SHP77 (cell line): Measurements from ENCODE around the gene KCNK1.
"Not testable (repeated sequence)": the region's sequence is repeated elsewhere in the genome, so short reads cannot be mapped to it uniquely, and the experiment has no call there.

ENCODE experiments used
- DNase-seq, 2 experiments: peaks; one replicate each; lab custom pipeline; 2025; lab: John Stamatoyannopoulos, UW

Gene KCNK1

DNA sequence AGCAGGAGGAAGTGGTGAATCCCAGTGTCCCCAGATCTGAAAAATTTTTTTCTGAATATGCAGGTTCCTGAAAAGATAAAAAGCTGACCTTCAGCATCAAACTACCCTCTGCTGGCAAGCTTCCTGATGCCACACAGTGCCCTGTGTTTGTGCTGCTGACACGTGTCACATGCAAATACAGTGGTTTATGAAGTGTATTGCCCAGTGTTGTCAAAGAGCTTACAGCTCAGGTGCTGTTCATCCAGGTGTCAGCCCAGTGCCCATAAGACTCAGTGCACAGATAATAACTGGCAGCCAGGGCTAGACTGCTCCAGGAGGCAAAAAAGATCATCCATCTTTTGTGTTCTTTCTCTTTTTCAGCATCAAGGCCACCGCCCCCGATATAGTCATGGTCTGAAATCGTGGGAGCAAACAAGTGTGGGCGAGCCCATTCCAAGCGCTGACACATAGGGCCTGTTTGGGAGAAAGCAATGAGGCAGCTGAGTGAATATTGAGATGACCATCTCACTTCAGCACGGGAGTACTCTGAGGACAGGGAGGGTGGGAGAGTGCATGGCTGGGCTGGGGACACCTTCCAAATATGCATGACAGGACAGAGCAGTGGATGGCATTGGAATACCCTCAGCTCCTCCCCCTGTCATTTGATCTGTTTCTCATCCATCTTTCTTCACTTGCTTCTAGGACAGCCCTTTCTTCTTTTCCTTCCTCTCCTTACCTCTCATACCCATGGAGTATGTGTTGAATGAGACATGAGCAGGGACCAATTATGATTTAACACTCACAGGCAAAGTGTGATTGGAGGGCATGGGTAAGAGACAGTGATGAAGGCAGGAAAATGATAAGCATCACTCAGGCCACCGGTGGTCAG is 6.4 kb upstream of the KCNK1 start:
- DNase-seq: no peak

DNA sequence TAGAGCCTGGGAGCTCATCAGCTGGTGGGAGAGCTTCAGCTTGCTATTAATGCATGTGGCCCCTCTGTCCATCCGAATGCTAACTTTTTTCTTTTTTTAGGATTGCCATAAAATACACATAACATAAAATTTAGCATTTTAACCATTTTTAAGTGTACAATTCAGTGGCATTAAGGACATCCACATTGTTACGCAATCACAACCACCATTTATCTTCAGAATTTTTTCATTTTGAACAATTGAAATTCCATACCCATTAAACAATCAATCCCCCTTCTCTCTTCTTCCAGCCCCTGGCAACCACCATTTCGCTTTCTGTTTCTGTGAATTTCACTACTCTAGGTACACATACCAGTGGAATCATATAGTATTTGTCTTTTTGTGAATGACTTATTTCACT is 4.9 kb upstream of the KCNK1 start:
- DNase-seq: no peak

- DNase-seq: no peak
Measured at GRCh38 chr1:233609926-233610325, 4.0 kb upstream of the KCNK1 start.

DNA sequence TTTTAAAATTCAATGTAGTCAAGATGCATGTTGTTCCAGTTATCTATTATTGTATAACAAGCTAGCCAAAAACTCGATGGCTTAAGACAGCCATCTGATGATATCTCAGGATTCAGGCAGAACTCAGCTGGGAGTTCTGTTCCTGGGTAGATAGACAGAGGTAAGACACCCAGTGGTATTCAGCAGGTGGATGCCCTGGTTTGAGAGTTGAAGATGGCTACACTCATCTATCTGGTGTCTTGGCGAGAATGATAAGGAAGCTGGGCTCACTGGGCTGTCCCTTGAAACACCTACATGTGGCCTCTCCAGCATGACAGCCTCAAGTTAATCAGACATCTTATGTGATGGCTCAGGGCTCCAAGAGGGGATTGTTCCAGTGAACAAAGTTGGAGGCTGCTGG is 3.3 kb upstream of the KCNK1 start:
- DNase-seq: no peak

DNA sequence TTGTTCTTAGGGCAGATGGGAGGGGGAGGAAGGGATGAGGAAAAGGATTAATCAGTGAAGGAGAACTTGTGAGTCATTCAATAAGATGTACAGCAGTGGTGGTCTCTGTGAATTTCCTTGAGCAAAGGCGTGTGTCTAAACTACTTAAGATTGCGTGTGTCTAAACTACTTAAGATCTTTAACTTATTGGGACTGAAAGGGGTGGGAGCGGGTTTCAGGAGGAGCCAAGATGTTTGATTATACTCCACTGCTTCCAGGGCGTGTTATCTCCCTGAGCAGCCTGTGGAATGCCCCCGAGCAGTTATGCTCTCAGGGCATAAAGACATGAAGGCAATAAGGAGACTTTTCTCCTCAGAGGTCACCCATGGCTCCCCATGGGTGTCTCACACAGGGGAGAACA is 2.5 kb upstream of the KCNK1 start:
- DNase-seq: not testable (repeated sequence)

GRCh38 chr1:233614173-233614742 is 352 bp downstream of the KCNK1 start:
- DNase-seq: no peak

DNA sequence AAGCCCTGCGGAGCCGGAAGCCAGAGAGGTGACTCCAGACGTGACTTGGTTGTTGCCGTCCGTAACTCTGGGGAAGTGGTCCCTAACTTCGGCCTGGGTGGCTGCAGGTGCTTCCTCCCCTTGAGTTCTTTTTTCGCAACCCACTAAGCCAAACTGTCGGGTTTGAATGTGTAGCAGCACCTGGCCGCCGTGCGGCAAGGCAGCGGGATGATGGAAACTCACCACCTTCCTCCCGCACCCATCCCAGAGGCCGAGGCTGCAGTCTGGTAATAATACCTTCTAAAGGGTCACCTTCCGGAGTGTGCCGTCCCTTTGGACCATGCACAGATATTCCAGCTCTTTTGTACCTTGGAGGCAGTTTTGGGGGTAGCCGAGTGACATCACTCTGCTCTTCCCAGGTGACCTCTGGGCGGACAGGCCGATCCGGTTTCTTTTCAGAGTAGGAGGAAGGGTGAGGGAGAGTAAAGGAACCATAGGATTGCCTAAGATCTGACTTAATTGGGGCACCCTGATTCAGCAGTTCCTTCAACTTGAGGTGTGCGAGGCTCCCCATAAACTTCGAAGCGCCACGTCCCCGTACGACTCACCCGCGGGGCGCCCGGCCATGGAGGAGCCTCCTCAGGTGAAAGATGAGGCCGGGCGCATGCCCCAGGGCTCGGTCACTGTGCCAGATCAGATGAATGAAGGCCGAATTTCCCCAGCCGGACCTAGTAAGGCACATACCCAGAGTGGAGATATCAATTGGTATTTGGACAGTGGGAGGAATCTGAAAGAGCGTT is 1.0 kb downstream of the KCNK1 start:
- no peak for DNase-seq

- no peak for DNase-seq
Measured at GRCh38 chr1:233615571-233615970, 1.7 kb downstream of the KCNK1 start.

DNA sequence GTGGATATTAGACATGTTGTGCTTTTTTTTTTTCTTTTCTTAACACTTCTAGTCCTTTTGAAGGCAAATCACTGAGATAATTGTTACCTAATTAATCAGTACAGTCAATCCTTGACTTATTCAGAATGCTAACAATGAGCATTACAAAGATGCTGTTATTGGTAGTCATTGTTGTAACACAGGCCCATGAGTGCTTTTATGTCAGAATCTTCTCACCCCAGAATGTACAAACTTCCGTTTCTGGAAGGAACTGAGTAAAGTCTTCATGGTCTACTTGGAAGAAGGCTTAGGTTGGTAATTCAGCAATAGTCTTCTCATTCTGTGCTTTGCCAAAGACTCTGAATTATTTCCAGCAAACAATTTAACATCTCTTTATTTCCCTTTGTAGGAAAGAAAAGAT is 3.1 kb downstream of the KCNK1 start:
- DNase-seq: no peak

- DNase-seq: not testable (repeated sequence)
Measured at GRCh38 chr1:233619414-233619813, 5.5 kb downstream of the KCNK1 start.

DNA sequence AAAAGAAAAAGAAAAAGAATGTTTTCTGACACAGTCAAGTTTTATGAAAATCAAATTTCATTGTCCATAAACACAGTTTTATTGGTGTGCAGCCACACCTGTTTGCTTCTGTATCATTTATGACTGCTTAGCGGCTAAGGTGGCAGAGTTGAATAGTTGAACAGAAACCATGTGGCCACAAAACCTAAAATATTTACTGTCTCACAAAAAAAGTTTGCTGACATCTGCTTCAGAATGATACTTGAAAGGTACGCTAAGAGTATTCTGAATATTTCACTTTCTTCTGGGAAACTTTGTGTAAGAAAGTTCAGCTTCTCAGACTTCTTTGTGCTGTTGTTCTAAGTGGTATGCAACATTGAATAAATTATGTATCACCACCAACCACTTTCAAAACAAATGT is 6.2 kb downstream of the KCNK1 start:
- no peak for DNase-seq

GRCh38 chr1:233621923-233622322 is 8.0 kb downstream of the KCNK1 start:
- DNase-seq: no peak

DNA sequence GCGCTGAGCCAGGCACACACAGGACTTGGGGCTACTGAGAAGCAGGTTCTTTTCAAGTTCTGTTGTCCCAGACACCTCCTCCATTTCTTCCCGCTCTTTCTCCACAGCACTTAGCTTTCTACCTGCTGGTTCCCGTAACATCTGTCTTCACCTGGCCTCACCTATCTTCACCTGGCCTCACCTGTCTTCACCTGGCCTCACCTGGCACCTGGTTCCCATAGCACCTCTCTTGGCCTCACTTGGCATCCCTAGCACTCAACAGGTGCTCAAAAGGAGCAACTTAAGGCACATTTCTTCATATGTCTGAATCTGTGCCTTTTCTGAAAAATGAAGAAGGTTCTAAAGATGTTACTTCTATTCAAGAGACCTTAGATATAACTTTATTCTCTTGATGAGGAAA is 10.4 kb downstream of the KCNK1 start:
- DNase-seq: no peak

DNA sequence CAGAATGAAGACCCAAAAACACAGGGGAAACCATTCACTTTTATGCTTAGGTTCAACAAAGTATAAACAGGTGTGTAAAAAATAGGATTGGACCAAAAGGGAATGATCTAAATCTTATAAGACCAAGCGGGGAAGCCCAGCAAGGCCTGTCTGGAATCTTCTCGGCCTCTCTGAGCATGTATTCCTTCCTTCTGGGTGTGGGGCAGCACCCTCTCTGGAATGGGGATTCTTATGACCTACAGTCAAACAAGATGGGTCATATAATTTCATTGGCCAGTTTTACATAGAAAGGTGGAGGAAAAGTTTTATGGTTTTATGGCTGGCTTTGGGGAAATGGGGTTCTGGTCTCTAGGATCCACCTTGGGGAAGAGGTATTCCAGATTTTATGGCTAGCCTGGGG is 11.2 kb downstream of the KCNK1 start:
- DNase-seq: no peak

DNA sequence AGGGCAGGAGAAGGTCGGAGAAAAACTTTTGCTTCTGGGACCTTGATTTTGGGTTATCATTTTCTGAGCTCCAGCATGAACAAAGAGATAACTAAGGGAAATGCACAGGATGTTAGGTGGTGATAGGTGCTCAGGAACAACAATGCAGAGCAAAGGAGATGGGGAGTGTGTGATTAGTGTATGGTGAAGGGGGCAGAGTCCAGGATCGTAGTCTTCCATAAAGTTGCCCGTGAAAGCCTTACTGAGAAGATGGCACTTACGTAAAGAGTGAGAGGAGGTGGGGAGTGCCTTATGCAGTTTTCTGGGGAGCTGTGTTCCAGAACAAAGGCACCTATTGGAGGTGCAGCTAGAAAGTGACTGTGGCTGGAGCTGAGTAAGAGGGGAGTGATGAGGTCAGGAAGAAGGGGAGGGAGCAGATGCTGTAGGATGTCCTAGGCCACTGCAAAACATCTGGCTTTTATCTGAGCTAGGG is 11.6 kb downstream of the KCNK1 start:
- DNase-seq: no peak

- no peak for DNase-seq
Measured at GRCh38 chr1:233627376-233627775, 13.5 kb downstream of the KCNK1 start.

- no peak for DNase-seq
Measured at GRCh38 chr1:233627823-233628222, 13.9 kb downstream of the KCNK1 start.

- DNase-seq: no peak
Measured at GRCh38 chr1:233629305-233629935, 15.5 kb downstream of the KCNK1 start.

DNA sequence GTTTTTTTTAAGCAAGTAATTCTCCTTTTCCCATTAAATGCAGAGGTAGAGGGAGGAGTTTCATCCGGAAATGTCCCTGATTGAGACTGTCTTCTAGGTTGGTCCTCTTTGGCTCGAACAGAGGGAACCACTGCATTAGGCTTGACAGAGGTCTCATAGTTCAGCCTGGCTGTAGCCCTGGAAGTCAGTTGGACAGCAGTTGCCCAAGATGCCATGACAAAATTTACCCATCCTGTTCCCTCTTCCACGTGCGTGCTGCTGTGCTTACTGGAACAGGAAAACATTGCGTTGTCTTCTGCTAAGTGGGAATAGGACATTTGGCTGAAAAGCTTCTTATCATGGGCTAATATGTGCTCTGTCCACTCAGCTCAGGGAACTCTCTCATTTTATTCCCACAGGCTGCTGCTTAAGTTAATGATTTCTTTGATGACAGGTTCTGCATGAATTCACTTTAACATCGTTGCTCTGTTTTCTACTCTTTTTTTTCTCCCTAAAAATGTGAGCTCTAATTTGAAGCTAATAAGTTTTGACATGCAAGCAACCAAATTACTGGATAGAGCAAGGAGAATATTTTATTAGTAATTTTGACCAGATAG is 18.0 kb downstream of the KCNK1 start:
- no peak for DNase-seq

- no peak for DNase-seq
Measured at GRCh38 chr1:233632436-233632835, 18.5 kb downstream of the KCNK1 start.

DNA sequence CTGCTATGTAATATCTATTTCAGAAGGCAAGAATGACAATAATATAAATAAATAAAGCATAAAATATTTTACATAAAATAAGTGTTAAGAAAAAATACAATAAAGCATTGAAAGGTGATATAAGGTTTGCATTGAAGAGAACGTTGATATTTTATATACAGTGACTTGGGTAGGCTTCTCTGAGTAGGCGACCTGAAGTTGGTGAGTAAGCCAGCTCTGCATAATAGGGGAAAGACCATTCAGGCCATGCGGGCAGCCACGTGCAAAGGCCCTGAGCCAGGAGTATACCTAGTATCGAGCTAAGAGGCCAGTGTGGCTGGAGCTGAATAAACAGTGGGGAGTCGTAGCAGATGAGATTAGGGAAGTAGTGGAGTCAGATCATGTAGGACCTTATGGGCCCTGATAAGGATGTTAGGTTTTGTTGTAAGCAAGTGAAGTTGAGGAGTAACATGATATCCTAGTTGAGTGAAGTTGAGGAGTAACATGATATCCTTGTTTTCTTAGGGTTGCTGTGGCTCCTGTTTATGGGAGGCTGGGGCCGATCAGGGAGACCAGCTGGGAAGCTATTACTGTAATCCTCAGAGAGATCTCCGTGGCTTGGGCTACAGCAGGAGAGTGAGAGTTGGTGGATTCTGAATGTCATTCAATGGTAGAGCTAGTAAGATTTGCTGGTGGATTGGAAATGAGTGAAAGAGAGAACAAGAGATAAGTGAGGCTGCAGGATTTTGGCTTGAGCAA is 22.0 kb downstream of the KCNK1 start:
- no peak for DNase-seq
